NCI-H510A (cell line): ENCODE measurements around the gene RAP1B.
"Not testable (repeated sequence)": the region's sequence is repeated elsewhere in the genome, so short reads cannot be mapped to it uniquely, and the experiment has no call there.

ENCODE experiments used
- DNase-seq: peaks from one replicate; lab custom pipeline; 2025; lab: John Stamatoyannopoulos, UW

The RAP1B gene

GRCh38 chr12:68633614-68634558 lies 23.2 kb downstream of the RAP1B start:
- no peak for DNase-seq

GRCh38 chr12:68636268-68636667 lies 25.6 kb downstream of the RAP1B start:
- DNase-seq = no peak

GRCh38 chr12:68637439-68637838 lies 26.7 kb downstream of the RAP1B start:
- DNase-seq = not testable (repeated sequence)

- DNase-seq = no peak
Observed at GRCh38 chr12:68638171-68638570, 27.5 kb downstream of the RAP1B start.

- no peak for DNase-seq
Observed at GRCh38 chr12:68638721-68639395, 28.2 kb downstream of the RAP1B start.

GRCh38 chr12:68639396-68639767 lies 28.7 kb downstream of the RAP1B start:
- no peak for DNase-seq

- DNase-seq = no peak
Observed at GRCh38 chr12:68641138-68641537, 30.4 kb downstream of the RAP1B start.

- DNase-seq = no peak
Observed at GRCh38 chr12:68646484-68646883, 35.8 kb downstream of the RAP1B start.

- no peak for DNase-seq
Observed at GRCh38 chr12:68647507-68647906, 36.8 kb downstream of the RAP1B start.

GRCh38 chr12:68648179-68648578 lies 37.5 kb downstream of the RAP1B start:
- no peak for DNase-seq

- DNase-seq = no peak
Observed at GRCh38 chr12:68665016-68665569, 54.4 kb downstream of the RAP1B start.

- no peak for DNase-seq
Observed at GRCh38 chr12:68667291-68667690, 56.6 kb downstream of the RAP1B start.

- no peak for DNase-seq
Observed at GRCh38 chr12:68667896-68668295, 57.2 kb downstream of the RAP1B start.

- DNase-seq = no peak
Observed at GRCh38 chr12:68671179-68671578, 60.5 kb downstream of the RAP1B start.

- no peak for DNase-seq
Observed at GRCh38 chr12:68673788-68674187, 63.1 kb downstream of the RAP1B start.

- DNase-seq = no peak
Observed at GRCh38 chr12:68674376-68674775, 63.7 kb downstream of the RAP1B start.

- DNase-seq = no peak
Observed at GRCh38 chr12:68675101-68675842, 64.6 kb downstream of the RAP1B start.

GRCh38 chr12:68676854-68677253 lies 66.2 kb downstream of the RAP1B start:
- not testable (repeated sequence) for DNase-seq

GRCh38 chr12:68686262-68686594 lies 75.5 kb downstream of the RAP1B start:
- no peak for DNase-seq

GRCh38 chr12:68686595-68687521 lies 76.2 kb downstream of the RAP1B start, which contains the start of gene NUP107:
NUP107 (plus strand) TSS chr12:68686978; CDS start chr12:68687066, 88 bp downstream.
- DNase-seq = peak; percentile 96

- DNase-seq = no peak
Observed at GRCh38 chr12:68695454-68695853, 84.8 kb downstream of the RAP1B start.
